CD4-positive, alpha-beta T cell treated with Interleukin-2 at 100 ng/mL for 4 hours (primary cell): ENCODE results near the gene CATSPERB.
A peak's percentile ranks its signal among the peaks of the same experiment; 100 is the strongest.
"Not testable (repeated sequence)": the region's sequence is repeated elsewhere in the genome, so short reads cannot be mapped to it uniquely, and the experiment has no call there.

ENCODE experiments used
- DNase-seq: peaks from one replicate; pipeline ENCODE4 v3.0.0-alpha.2; 2020; ENCODE audit warnings: low spot score

CATSPERB gene

GRCh38 chr14:91667101-91667500 is 64.8 kb downstream of the CATSPERB start:
- not testable (repeated sequence) for DNase-seq

DNA sequence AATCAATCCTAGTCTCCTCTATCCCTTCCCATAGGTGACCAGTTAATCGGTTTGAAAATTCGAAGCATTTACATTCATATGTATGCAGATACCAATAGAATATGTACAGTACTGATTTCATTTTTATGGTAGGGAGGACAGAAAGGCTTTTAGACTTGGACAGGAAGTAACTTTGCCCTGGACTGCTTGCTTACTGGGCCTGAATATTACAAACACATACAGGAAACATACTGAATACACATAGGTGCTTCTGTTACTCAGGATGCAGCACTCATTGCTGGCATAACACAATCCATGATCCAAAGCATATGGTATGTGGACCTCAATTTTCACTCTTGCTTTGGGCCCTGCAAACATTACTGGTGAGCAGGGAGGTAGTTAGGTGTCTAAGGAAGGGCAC is 71.1 kb downstream of the CATSPERB start:
- DNase-seq: no peak

DNA sequence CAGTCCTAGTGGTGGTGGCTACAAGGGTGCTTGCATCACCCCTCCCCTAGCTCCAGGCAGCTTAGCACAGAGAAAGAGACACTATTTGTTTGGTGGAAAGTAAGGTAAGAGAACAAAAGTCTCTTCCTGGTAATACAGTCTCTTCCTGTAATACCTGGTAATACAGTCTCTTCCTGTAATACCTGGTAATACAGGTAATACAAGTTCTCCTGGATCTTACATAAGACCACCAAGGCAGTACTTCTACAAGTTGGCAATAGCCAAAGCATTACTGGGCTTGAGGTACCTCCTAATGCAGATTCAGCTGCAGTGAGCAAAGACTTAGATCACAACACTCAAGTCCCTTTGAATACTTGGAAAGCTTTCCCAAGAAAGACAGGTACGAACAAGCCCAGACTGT is 77.0 kb downstream of the CATSPERB start:
- DNase-seq: no peak

GRCh38 chr14:91653451-91653850 is 78.4 kb downstream of the CATSPERB start:
- DNase-seq: no peak

DNA sequence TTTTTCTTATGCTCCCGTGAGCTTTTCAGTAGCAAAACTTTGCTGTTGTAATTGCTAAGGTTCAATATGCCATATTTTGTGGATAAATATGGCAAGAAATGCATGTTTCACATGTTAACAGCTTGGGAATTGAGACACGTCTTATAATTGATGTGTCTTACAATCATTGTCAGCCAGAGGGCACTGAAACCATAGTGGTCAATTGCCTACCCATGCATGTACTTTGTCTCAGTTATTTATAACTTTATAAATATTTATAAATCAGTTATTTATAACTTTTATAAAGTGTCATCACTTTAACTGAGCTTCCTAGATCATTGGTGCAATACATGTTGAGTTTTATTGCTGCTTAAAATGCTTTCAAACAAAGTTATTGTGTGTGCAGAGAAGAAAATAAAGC is 82.0 kb downstream of the CATSPERB start:
- peak; percentile 34 for DNase-seq

- DNase-seq: no peak
Measured at GRCh38 chr14:91647856-91648255, 84.0 kb downstream of the CATSPERB start.

DNA sequence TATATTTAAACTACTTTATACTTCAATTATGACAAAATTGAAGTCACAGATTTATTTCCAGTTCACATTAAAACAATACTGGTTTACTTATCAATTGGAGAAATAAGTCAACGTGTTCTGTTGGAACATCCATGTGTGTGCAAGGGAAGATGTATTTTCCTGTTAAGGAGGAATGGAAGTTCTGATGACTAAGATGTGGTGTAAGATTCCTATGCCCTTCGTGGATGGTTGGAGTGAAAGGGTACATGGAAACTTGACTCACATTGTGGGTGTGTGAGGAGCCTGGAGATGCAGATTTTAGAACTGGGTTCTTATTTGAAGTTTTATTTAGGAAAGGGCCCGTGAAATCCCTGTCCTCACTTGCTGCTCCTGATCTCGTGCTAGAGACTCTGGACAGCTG is 95.3 kb downstream of the CATSPERB start:
- DNase-seq: no peak

DNA sequence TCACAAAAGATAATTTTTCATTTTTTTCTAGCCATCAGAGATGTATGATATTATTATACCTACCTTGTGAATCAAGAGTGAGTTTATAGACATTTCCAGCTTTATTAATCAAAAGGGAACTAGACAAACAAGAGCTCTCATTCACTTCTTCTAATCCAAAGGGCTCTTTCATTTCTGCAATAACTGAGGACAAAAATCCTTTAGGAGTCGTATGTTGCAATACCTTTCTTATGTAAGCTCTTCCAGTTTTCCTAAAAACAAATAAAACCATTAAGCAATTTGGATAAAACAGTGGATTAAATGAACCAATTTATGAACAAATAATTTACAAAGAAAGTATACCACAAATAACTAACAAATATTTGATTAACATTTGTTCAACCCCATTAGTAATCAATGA is 107.1 kb downstream of the CATSPERB start:
- DNase-seq: no peak

- no peak for DNase-seq
Measured at GRCh38 chr14:91614187-91614586, 117.7 kb downstream of the CATSPERB start.

- DNase-seq: no peak
Measured at GRCh38 chr14:91613459-91614112, 118.3 kb downstream of the CATSPERB start.

DNA sequence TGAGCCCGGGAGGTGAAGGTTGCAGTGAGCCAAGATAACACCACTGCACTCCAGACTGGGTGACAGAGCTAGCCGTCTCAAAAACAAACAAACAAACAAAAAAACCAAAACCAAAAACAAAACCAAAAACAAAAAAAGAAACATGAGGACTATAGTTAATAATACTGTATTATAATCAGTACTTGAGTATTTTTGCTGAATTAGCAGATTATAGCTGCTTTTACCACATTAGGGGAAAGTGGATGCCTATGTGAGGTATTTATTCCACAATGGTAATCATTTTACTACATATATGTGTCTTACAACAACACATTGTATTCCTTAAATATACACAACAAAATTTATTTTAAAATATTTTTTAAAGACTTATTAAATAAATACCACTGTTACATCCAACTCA is 120.4 kb downstream of the CATSPERB start:
- no peak for DNase-seq

- no peak for DNase-seq
Measured at GRCh38 chr14:91609161-91609560, 122.7 kb downstream of the CATSPERB start.

- no peak for DNase-seq
Measured at GRCh38 chr14:91607322-91608047, 124.4 kb downstream of the CATSPERB start.

DNA sequence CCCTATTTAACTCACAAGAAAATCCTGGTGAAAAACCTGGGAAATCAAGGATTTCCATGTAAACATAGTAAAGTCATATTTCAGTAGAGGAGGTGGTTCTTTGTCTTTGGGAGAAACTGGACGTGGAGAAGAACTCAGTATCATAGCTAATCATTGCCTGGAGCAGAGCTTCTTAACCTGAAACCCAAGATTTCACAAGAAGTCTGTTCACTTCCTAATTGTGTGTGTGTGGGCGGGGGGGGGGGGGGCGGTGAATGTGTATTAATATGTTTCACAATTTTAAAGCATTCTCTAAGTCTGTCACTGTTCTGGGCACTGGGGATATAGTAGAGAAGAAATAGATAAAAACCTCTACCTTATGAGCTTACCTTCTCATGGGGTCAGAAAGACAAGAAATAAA is 125.0 kb downstream of the CATSPERB start:
- no peak for DNase-seq

DNA sequence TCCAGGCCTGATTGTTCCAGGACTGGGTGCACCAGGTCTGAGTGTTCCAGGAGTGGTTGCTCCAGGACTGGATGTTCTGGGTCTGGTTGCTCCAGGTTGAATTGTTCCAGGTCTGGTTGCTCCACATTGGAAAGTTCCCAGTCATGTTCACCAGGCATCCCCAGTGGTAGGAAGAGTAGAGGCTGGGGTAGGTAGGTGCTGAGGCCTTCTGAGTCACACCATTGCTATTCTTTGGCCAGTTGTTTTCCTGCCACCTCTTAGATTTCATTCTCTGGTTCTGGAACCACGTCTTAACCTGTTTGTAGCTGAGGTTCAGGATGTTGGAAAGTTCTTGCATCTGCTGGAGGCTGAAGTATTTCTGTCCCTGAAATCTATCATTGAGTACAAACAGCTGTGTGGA is 127.3 kb downstream of the CATSPERB start:
- DNase-seq: not testable (repeated sequence)

- no peak for DNase-seq
Measured at GRCh38 chr14:91599994-91600393, 131.9 kb downstream of the CATSPERB start.

DNA sequence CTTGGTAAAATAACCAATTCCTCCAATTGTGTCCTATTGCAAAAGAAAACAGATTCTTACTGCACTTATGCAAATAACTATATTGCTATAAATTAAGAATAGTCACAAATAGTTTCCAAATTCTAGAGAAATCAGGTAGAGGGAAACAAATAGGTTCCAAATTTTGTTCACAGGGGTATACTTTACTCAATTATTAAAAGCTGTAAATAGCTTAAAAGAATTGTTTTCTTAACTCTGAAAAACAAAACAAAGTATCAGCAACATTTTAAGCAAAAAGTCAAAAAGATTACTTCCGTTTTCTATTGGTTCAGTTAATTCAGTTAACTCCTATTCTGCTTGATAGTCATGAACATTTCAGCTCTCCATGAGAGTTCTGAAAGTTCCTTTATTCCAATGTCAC is 136.2 kb downstream of the CATSPERB start:
- no peak for DNase-seq

GRCh38 chr14:91593957-91594356 is 137.9 kb downstream of the CATSPERB start:
- DNase-seq: not testable (repeated sequence)

DNA sequence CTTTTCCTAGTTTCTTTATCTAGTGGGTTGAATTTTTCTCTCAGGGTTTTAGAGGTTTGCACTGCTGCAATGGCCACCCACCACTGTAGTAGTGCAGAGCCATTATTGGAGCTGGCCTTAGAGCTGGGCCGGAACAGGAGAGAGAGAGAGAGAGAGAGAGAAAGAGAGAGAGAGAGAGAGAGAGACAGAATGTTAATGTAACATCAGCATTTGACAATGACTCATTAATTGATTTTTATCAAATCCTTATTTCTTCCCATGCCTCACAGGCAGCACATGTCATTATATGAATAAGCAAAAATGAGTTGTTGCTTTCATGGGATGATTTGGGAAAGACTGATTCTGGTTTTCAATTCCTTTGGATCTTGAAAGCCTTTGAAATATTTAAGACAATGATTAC is 145.5 kb downstream of the CATSPERB start:
- no peak for DNase-seq

GRCh38 chr14:91585856-91586255 is 146.0 kb downstream of the CATSPERB start:
- no peak for DNase-seq

DNA sequence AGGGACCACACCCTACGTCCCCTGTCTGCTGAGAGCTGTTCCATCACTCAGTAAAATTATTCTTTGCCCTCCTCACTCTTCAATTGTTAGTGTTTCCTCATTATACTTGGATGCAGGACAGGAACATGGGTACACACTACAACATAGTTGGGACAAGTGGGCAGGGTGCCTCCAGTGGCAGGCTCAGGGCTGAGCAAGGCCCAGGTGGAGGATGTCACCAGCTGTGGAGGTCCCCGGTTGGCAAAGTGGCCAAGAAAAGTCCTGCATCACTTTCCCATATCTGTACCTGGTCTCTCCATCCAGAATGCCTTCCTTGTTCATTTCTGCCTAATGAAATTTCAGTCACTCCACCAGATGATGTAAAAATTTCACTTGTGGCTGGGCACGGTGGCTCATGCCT is 149.1 kb downstream of the CATSPERB start:
- DNase-seq: no peak

GRCh38 chr14:91580876-91581577 is 150.9 kb downstream of the CATSPERB start:
- DNase-seq: no peak

GRCh38 chr14:91577632-91578233 is 154.2 kb downstream of the CATSPERB start:
- no peak for DNase-seq
